NCI-H345 treated with DMSO at 0.1 percent for 48 hours (cell line): ENCODE results near the gene MACROH2A1.

Source experiments
- DNase-seq: peaks from one replicate; lab custom pipeline; 2025; ENCODE audit not compliant: unreplicated experiment; lab: John Stamatoyannopoulos, UW

MACROH2A1 gene

DNA sequence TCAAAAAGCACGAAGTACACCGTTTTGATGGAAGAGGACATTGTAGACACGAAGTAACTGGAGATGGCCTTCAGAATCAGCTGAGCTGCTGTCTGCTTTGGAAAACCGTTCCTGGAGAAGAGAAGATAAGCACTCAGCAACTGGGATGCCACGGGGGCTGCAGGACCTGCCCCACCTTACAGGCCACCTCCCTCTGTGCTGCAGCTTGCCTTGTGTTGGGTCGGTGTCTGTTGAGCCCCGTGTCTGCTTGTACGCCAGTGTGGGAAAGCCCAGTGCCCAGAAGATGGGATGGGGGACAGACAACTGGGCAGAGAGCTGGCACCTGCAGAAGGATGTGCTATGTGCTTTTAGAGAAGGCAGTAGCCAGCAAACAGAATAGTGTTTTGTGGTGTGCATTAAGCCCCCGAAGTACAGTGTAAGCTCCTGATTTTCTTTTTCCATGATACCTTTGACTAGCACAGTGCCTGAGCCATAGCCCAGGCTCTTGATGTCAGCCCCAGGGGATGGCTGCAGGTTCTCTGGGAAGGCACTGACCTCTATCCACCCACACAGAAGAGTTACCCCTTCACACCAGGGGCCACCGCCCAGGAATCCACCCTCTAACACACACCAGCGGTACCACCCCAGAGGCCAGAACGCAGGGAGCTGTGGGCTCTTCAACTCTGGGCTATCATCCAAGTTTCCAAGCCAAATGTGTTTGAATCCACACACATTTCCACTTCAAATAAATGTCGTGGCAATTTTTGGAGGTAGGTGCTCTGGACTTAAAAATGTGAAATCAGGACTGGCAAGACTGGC is 63.8 kb downstream of the MACROH2A1 start:
- no peak for DNase-seq

DNA sequence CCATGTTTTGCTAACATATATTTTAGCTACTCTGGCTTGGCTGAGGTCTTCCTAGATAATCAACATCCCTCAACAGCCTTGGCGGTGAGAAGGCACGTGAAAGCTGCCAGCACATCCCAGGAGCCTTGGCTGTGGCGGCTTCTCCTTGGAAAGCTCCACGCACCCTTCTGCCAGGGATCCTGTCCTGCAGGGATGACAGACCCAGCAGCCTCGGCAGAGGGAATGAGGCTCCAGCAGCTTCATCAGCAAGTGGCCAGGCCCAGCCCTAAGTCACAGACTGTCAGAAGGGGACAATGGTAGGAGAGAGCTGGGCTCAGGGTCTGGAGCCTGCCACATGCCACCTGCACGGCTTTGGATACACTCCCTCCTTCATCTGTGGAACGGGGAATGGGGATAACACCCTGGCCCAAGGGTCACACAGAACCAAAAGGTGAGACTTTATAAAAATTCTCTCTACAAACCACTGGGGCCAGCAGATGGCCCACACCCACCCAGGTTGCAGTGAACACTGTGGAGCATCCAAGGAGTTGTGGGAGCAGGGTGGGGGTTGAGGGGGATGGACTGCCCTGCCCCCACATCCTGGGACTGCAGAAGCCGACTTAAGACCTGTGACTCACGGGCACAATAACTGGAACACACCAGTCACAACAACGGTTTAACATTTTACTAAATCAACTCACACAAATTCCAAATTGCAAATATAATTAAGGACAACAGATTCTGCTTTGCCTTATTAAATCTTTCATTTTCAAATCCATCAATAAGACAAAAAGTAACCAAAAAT is 65.1 kb downstream of the MACROH2A1 start:
- DNase-seq, result no peak

DNA sequence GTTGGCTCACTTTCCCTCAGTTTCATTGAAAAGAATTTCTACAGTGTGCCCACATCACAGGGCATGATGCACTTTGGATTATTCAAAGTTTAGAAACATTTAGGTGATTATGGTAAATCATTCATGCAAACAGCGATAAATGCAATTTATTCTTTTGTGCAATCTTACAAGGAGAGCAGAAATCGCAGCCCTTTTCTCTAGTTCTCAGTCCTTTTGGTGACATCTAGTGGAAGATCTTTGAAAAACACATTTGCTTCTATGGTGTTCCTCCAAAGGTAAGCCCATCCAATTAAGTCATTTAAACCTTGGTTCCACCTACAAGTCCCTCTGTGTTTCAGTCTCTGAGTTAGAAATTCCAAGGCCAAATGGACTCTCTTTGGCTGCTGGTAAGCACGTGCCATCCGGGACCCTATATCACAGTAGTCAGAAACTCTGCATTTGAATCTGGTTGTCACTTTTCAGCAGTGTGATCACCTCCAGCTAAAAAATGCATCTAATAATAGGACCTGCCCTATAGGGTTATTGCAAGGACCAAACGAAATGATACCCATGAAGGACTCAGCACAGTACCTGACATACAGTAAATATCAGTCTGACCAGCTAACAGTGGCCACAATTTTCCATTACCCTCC is 66.4 kb downstream of the MACROH2A1 start:
- peak; percentile 33 for DNase-seq

DNA sequence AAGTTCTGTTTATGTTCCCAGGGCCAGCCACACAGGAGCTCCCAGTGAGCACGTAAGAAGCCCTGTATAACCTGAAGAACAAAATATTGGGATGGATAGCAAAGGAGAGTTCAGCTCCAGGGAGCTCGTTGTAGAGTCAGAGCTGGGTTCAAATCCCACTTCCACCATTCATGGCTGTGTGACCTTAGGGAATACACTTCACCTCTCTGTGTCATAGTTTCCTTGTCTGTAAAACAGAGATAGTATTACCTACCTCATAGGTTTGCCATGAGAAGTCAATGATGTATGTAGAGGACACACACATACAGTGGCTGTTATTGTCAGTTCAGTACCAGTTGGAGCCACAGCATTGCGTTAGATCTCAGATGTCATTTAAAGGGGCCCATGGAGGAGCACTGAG is 67.4 kb downstream of the MACROH2A1 start:
- no peak for DNase-seq

DNA sequence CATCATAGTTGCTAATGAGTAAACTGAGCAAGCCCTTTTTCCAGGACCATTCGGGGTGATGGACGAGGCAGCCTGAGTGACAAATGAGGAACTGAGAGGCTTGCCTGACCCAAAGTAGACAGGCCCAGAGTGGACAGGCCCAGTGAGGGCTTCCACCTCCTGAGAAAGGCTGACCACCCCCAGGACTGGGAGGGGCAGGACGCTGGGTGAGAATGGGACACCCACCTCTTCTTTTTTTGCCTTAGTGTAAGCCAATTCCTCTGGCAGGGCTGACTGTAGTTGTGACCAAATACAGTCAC is 68.3 kb downstream of the MACROH2A1 start:
- DNase-seq, result no peak

DNA sequence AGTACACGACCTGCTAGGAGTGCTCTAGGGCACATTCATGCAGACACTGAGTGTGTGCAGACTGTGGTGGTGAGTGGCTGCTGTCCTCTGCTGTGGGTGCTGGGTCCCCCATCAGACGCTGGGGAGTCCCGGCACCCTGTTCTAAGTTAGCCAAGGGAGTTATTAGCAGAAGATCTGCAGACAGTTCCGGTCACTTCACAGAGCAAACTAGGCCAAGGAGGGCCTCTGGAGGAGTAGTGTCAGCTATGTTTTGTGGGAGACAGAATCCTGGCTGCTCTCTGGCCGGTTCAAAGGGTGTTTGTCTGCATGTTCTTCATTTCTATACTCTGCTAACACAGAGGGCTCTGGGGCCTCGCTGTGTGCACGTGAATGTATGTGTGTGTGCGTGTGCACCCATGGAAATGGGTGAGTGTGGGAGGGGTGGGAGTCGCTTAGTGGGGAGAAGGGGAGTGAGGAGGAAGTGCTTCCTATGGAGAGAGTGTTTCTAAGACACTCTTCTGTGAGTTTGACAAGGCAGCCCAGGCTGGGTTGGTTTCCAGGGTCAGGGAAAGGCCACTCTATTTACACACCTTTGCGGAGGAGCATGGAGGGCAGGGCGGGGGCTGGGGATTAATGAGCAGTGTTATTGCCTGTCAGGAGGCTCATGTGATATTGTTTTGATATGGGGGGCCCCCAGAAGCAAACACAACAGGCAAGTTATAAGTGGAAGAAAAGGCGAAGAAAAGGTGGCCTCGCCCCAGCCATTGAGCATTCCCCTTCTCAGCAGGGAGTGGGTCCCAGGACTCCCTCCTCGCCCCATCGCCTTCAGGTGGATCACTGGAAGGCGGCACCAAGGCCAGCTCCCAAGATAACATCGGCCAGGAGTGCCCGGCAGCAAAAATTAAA is 68.9 kb downstream of the MACROH2A1 start:
- DNase-seq, result no peak

DNA sequence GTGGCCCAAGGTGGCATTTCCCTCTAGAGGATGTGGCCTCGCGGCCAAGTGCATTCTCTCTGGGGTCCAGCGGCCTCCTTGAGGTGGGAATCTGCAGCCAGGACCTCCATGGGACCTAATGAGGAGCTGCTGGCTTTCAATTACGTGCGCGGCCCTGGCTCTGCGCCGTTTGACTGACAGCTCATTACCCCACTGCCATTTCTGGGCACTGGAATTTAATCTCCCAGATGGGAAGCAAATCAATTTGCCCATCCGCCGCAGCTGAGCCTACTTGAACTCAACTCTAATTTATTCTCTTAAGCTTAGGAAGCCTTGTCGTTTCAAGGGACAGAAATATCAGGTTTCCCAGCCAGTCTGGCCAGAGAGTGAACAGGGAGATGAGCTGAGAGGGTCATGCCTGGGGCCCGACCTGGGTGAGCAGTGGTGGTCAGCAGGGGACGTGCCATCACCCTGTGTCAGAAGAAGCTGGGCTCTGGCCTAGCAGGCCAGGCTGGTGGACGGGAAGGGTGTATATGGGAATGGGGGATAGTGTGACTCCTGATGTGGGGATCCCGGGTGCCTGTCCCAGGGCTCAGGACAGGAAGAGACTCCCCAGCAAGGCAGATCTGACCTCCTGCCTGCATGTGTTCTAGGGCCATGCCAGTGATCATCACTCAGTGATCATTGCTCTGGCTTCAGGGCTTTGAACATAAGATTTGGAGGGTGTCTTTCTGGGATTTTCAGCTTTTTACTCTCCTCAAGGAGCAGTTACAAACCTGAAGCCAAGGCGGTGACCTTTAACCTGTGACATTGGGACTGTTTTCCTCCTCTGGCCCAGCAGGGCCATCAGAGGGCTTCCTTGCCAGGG is 69.7 kb downstream of the MACROH2A1 start:
- DNase-seq, result no peak

DNA sequence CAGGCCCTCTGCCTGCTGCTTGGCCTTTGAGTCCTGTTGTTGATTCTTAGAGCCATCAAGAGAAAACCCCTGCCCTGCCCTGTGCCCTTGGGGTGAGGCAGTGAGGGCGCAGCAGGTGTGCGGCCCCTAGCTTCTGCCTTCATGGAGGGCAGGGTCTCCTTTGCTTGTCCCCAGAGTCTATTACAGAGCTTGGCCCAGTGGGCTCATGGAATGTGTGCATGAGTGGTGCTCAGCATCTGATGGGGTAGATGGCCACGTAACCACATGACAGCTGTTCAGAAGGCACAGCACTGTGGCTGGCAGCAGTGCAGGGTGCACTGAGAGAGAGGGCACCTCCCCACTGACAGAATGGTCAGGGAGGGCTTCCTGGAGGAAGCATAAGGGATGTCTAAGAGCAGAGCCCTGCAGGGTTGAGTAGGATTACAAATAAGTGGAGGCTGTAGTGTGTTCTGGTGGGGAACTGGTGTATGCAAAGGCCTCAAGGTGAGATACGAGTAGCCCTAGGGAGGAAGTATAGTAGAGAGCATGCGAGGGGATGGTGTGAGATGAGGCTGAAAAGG is 70.8 kb downstream of the MACROH2A1 start:
- no peak for DNase-seq

DNA sequence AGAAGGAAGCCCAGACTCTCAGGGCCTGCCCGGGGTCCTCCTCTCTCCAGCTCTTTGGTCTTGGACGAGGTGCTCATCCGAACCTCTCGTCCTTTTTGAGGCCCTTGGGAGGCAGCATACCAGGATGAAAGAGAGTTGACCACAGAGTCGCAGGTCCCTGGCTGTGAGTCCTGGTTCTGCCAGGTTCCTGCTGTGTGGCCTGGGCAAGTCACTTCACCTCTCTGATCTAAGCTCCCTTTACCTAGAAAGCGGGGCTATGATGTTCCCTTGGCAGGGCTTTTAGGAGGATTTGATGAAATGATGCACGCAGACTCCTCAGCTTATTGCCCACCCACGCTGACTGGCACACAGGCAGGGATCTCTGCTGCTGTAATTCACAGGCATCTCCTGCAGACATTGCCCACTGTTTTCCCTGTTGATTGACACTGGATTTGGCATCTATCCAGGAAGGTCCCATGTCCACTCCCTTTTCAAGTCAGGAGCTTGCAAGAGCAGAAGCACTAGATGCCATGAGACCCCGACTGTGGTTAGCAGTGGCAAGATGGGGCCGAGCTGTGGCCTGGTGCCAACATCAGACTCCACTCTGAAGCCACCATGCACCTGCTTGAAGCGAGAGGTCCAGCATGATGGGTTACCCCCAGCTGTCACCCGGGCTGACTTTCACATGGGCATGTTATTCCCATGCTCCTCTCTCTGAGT is 71.5 kb downstream of the MACROH2A1 start:
- DNase-seq, result no peak

DNA sequence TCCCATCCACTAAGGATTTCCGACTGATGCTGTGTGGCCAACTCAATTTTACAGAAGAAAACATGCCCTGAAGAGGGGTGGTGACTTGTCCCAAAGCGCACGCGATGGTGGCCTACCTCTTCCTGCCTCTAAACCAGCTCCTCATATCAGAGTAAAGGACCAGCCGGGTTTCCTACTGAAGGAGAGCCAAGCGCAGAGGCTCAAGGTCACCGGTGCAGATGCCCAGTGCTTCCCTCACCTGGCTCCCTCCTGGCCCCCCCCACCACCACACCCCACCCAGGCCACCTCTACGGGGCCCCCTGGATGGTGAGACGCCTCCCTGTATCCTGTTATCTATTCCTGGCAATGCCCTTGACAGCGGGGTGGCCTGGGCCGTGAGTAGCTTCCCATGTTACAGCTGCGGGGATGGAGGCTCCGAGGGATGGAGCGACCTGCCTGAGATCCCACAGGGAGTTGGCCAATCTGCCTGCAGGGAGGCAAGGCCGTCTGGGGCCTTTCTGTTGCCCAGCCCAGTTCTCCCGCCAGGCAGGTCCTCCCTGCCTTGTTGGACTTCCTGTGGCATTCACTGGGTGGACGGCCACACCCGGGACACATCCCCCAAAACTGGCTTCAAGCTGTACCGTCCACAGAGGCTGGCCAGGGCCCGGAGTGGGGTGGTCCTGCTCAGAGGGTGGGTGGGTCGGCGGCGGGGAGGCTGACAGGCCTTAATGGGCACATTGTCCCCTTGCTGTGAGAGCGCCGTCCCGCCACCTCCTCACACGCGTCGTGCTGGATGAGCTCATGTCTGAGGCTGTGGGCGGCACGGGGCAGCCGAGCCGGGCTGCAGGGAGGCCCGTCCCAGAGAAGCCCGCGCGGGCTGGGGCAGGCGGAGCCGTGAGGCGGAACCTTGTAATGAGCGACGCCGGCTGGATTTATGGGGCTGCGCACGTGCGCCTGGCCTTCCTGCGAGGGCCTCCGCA is 72.5 kb downstream of the MACROH2A1 start:
- no peak for DNase-seq

DNA sequence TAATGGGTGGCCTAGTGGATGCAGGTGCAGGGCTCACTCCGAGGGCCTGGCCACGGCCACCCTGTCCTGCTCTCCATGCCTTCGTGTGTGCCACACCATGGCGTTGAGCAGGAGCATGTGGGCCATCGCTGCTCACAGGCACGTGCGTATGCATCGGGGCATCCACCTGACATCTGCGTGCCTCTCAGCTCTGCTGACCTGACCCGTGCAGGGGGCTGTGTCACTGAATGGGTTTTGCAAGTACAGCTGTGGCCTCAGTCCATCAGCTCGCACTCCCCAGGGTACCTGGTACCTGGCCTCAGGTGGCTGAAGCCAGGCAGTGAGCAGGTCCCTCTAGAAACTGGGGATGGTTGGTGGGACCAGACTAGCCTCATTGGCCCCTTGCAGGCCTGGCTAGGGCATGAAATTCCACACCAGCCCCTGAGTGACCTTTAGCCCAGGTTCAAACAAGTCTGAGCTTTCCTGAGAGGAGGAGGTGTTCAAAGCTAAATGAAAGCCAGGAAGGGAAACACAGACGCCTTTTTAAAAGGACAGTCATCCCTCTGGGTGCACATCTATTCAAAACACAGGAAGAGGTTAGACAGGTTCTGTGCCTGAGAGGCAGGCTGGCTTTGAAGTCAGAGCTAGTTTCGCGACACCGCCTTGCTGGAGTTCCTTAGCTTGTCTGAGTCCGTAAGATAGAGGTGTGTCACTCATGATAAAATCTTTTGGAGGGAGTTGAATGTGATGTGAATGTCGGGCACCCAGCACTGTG is 74.0 kb downstream of the MACROH2A1 start:
- no peak for DNase-seq

DNA sequence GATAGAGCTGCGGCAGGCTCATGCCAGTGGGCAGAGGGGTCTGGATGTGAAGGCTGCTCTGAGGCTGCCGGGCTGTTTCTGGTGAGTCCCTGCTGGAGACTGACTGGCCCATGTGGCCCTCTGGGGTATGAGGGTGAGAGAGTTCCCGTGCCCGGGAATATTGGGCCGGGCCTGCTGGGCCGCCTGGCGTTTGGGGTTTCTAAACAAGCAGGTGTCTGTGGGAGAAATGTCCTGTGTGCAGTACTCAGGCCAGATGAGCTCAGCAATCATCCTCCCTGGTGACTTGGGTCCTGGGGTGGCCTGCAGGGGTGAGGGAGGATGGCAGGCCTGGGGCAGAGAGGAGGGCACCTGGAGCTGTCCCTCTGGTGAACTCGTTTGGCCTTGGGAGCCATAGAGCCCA is 74.9 kb downstream of the MACROH2A1 start:
- no peak for DNase-seq

DNA sequence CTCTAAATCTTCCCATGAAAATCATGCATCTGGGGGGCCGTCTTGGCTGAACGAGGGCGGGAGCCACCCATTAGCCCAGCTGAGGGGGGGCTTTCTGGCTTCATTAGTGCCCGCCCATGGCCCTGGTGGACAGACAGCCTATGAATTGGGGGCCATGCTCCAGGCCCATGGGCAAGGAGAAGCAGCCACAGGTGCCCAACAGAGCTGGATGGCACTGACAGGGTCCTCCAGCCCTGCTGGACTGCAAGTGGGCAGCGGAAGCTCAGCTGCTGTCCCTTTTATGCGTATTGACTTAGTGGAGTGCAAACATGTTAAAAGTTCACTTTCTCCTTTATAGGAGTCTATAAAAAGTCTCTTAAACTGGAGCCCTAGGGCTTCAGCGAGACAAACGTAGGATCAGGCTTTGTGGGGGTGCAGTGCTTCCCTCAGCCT is 75.3 kb downstream of the MACROH2A1 start:
- DNase-seq, result no peak

DNA sequence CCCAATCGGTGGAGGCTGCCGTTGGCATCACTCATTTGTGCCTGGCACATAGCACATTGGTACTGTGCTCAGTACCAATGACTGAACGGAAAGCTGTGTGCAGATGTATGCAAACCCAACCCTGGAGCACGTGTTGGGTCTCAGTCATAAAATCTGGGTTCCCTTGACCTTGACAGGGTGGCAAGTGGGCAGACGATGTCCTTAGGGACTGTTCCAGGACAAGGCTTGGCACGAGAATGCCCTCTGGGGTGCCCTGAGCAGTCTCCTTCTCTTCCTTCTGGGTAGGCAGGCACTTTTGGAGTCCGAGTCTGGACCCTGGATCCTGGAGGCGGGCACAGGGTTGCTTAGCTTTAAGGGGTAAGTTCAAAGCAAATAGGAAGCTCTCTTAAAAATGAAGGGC is 75.8 kb downstream of the MACROH2A1 start:
- DNase-seq, result no peak

DNA sequence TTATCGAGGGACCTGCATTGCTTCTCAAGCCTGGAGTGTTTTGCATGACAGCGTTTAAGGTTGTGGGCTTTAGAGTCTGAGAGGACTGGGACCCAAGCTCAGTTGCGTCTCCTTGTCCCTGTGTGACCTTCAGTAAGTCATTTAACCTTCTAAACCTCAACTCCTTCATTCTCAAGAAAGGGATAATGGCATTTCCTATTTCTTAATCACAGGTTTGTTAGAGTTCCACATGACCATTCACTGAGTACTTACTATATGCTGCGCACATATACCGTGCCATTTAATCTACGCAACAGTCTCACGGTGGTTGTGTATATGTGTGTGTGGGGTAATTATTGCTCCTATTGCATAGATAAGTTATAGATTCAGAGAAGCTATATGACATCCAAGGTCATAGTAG is 76.3 kb downstream of the MACROH2A1 start:
- no peak for DNase-seq

DNA sequence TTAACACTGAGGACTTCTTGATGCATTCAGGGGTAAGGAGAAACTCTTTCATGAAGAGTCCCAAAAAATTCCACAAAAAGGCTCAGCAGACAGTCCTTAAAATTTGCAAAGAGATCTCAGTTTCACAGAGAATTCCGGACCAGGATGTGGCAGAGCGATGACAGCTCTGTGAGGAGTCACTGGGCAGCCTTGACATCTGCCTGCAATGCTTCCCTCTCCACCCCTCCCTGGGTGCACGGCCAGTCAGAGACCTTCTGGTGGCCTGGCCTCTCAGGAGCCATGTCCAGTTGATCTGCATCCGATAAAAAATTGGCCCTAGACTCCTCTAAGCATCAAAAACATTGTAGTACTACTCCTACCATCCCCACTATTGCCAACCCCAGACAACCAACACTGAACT is 76.8 kb downstream of the MACROH2A1 start:
- no peak for DNase-seq

DNA sequence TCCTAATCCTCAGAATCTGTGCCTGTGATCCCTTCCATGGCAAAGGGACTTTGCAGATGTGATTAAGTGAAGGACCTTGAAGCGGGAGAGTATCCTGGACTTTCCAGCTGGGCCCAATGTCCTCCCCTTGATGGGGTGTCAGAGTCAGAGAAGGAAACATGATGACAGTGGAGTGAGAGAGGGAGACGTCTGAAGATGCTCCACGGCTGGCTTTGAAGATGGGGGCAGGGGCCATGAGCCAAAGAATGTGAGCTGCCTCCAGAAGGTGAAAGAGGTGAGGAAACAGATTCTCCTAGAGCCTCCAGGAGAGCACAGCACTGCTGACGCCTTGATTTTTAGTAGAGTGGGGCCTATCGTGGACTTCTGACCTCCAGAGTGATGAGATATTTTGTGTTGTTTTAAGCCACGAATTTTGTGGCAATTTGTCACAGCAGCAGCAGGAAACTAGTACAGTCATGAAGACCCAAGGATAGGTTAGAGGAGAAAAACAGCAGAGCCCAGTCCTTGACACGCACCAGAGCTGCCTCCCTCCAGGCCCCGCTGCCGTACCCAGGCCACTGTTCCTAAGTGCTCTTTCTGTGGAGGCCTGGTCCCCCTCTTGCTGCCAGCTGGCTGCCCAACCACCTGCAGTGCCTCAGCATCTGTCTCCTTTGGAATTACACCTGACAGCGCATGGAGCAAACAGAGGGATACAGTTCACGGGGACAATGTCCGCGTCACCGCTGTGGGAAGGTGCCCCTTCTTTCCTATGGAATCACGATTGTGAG is 78.1 kb downstream of the MACROH2A1 start:
- DNase-seq, result no peak
